ENCODE results near the gene TMEM120A. TPM values are rescaled to one million over a fixed set of nuclear protein-coding genes. Genes with fewer than 3 reads are reported as not detected.

TMEM120A gene
- polyA plus RNA-seq (41.0 to 72.4 TPM (median 47.0 TPM) in 3 replicates), polyA minus RNA-seq (37.6 to 94.8 TPM (median 56.3 TPM) in 3 replicates)
- polyA plus RNA-seq (2011; ENCODE audit: low read depth): 19.5 TPM
- polyA plus RNA-seq (2011; cell fraction: cytosol; rRNA removed): 39.1 and 45.4 TPM in 2 replicates
- 46.7 and 51.3 TPM in 2 replicates for polyA plus RNA-seq (2011; cell fraction: nucleus; rRNA removed)
- polyA plus RNA-seq (2012; ENCODE audit: low replicate concordance): 21.7 and 29.1 TPM in 2 replicates
- polyA minus RNA-seq (2011; cell fraction: cytosol; rRNA and poly(A)+ RNA removed): 50.5 TPM
- polyA minus RNA-seq (2011; cell fraction: nucleus; rRNA and poly(A)+ RNA removed): 10.4 and 20.2 TPM in 2 replicates

- peaks cover 4% of the 10 kb centered on the region for H3K4me1 ChIP-seq (ENCODE audit: control insufficient read depth, extremely low read depth, insufficient read depth, low read length)
- peaks cover 9 to 11% of the 10 kb centered on the region in 2 experiments for H3K36me3 ChIP-seq (ENCODE audit: control insufficient read depth in 2 of 2, extremely low read depth in 1 of 2, insufficient read depth in 2 of 2, low read length in 2 of 2)
- DNase-seq (ENCODE audit: low read depth, low spot score) (peak; percentile 44), FAIRE-seq (peak; percentile 5)
- H3K9ac ChIP-seq (ENCODE audit: control insufficient read depth, extremely low read depth, insufficient read depth, low read length): peak within 1 kb of the TSS; percentile 72
- dilution Hi-C loops (cut with MboI; ENCODE audit: extremely low pct_ligation_motif_present, low sequenced_read_pairs): no loop called here
- H4K20me1 ChIP-seq (ENCODE audit: control insufficient read depth, extremely low read depth, insufficient read depth, low read length): no peaks in the 10 kb centered on the region
- H3K9me1 ChIP-seq (ENCODE audit: control insufficient read depth, extremely low read depth, insufficient read depth, low read length): no peaks in the 10 kb centered on the region
- H3K27ac ChIP-seq (ENCODE audit: control insufficient read depth, insufficient read depth, low read length): peak within 1 kb of the TSS; percentile 31
- no peaks in the 10 kb centered on the region for H3K79me2 ChIP-seq (ENCODE audit: control insufficient read depth, insufficient read depth, low read length)
- H3K9me3 ChIP-seq (ENCODE audit: control insufficient read depth, low read depth, low read length): no peaks in the 10 kb centered on the region
- TF ChIP-seq EZH2 (IDR thresholded peaks at IDR 0.05; ENCODE audit: low read length): no peak
- TF ChIP-seq, protein P1, sequence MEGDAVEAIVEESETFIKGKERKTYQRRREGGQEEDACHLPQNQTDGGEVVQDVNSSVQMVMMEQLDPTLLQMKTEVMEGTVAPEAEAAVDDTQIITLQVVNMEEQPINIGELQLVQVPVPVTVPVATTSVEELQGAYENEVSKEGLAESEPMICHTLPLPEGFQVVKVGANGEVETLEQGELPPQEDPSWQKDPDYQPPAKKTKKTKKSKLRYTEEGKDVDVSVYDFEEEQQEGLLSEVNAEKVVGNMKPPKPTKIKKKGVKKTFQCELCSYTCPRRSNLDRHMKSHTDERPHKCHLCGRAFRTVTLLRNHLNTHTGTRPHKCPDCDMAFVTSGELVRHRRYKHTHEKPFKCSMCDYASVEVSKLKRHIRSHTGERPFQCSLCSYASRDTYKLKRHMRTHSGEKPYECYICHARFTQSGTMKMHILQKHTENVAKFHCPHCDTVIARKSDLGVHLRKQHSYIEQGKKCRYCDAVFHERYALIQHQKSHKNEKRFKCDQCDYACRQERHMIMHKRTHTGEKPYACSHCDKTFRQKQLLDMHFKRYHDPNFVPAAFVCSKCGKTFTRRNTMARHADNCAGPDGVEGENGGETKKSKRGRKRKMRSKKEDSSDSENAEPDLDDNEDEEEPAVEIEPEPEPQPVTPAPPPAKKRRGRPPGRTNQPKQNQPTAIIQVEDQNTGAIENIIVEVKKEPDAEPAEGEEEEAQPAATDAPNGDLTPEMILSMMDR (optimal IDR thresholded peaks at IDR 0.05 in 1 of 3, IDR thresholded peaks at IDR 0.05 in 1 of 3, conservative IDR thresholded peaks at IDR 0.05 in 1 of 3; ENCODE audit: extremely low read depth in 1 of 3, insufficient read depth in 2 of 3, low read length in 3 of 3): no peak
- H2AFZ ChIP-seq (ENCODE audit: control insufficient read depth, low read length): peak within 1 kb of the TSS; percentile 53
- H3K4me3 ChIP-seq (ENCODE audit: control insufficient read depth in 2 of 3, extremely low read depth in 1 of 3, insufficient read depth in 2 of 3, low read depth in 1 of 3, low read length in 3 of 3): peak within 1 kb of the TSS; percentile 76 to 82 (median 78)
- no peaks in the 10 kb centered on the region for H3K27me3 ChIP-seq (ENCODE audit: control insufficient read depth, extremely low read depth, insufficient read depth, low read length)
- H3K4me2 ChIP-seq (ENCODE audit: control insufficient read depth, extremely low read depth, insufficient read depth, low read depth, low read length): peak within 1 kb of the TSS; percentile 87
Observed at GRCh38 chr7:75994388-75995051, at the start of gene TMEM120A. Gene TMEM120A, minus strand, starts transcription at chr7:75994595. Its CDS starts 25 bp downstream, at chr7:75994570.

DNA sequence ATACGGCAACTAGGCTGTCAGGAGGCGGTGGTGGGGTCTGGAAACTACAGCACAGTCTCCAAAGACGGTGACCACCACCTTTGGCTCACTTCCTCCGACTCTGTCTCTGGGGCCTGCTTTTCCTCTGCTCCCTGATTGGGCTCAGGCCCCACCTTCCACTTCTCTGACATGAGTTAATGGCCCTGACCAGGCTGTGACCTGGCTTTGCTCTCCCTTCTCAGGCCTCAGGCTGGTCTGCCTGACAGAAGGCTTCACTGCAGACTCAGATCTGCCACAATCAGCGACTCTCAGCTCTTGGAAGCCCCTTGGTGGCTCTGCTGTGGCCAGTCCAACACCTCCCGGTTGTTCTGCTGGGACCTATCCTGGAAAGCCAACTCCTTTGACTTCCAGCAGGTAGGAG, 45.7 kb upstream of the TMEM120A start:
- H3K36me3 ChIP-seq (ENCODE audit: control insufficient read depth in 2 of 2, extremely low read depth in 1 of 2, insufficient read depth in 2 of 2, low read length in 2 of 2): peaks cover 2 to 12% of the 10 kb centered on the region in 2 experiments
- H3K27ac ChIP-seq (ENCODE audit: control insufficient read depth, insufficient read depth, low read length): no peak overlapping the region
- FAIRE-seq (no peak), DNase-seq (ENCODE audit: low read depth, low spot score) (no peak)
- H2AFZ ChIP-seq (ENCODE audit: control insufficient read depth, low read length): no peak overlapping the region
- H4K20me1 ChIP-seq (ENCODE audit: control insufficient read depth, extremely low read depth, insufficient read depth, low read length): peaks cover 4% of the 10 kb centered on the region
- no peaks in the 10 kb centered on the region for H3K27me3 ChIP-seq (ENCODE audit: control insufficient read depth, extremely low read depth, insufficient read depth, low read length)
- no peak overlapping the region for H3K4me3 ChIP-seq (ENCODE audit: control insufficient read depth in 2 of 3, extremely low read depth in 1 of 3, insufficient read depth in 2 of 3, low read depth in 1 of 3, low read length in 3 of 3)
- no peak overlapping the region for H3K4me2 ChIP-seq (ENCODE audit: control insufficient read depth, extremely low read depth, insufficient read depth, low read depth, low read length)
- no peak for TF ChIP-seq EZH2 (IDR thresholded peaks at IDR 0.05; ENCODE audit: low read length)
- TF ChIP-seq, protein P1 (optimal IDR thresholded peaks at IDR 0.05 in 1 of 3, IDR thresholded peaks at IDR 0.05 in 1 of 3, conservative IDR thresholded peaks at IDR 0.05 in 1 of 3; ENCODE audit: extremely low read depth in 1 of 3, insufficient read depth in 2 of 3, low read length in 3 of 3): no peak
- H3K79me2 ChIP-seq (ENCODE audit: control insufficient read depth, insufficient read depth, low read length): peaks cover 29% of the 10 kb centered on the region
- H3K9me3 ChIP-seq (ENCODE audit: control insufficient read depth, low read depth, low read length): no peaks in the 10 kb centered on the region
- dilution Hi-C loops (cut with MboI; ENCODE audit: extremely low pct_ligation_motif_present, low sequenced_read_pairs): no loop called here
- no peaks in the 10 kb centered on the region for H3K4me1 ChIP-seq (ENCODE audit: control insufficient read depth, extremely low read depth, insufficient read depth, low read length)
- no peak overlapping the region for H3K9ac ChIP-seq (ENCODE audit: control insufficient read depth, extremely low read depth, insufficient read depth, low read length)
- peaks cover 3% of the 10 kb centered on the region for H3K9me1 ChIP-seq (ENCODE audit: control insufficient read depth, extremely low read depth, insufficient read depth, low read length)

All from keratinocyte (primary cell).